Activated CD8-positive, alpha-beta T cell treated with anti-CD3 and anti-CD28 coated beads for 36 hours (primary cell): ENCODE data around the gene KRTAP12-4. TPM values are rescaled to one million over a fixed set of nuclear protein-coding genes. Genes with fewer than 3 reads are reported as not detected.
"Not testable (repeated sequence)": the region's sequence is repeated elsewhere in the genome, so short reads cannot be mapped to it uniquely, and the experiment has no call there.

Source experiments
- ATAC-seq: fragments of 200-7000 bp; cut with Tn5 transposase; one replicate; pipeline ENCODE4 v1.10.0; 2021; ENCODE audit warnings: mild to moderate bottlenecking, moderate library complexity
- CTCF ChIA-PET: fragments of 350-600 bp; sonication (Branson Sonifier 250); formaldehyde crosslinking; loops from one replicate; lab custom pipeline; 2021; ENCODE audit warnings: antibody characterized with exemption; lab: Charles Lee
- POLR2A ChIA-PET: fragments of 350-600 bp; sonication (Branson Sonifier 250); formaldehyde crosslinking; loops from one replicate; lab custom pipeline; 2021; ENCODE audit warnings: antibody characterized with exemption; lab: Charles Lee
- DNase-seq: peaks from one replicate; pipeline ENCODE4 v3.0.0-alpha.2; 2020
- H3K27ac Mint-ChIP-seq: one replicate; pipeline ENCODE4 v1.8.0; 2021; ENCODE audit warnings: mild to moderate bottlenecking, mixed read lengths
- H3K27me3 Mint-ChIP-seq: one replicate; pipeline ENCODE4 v1.8.0; 2021; ENCODE audit warnings: mixed read lengths
- H3K36me3 Mint-ChIP-seq: one replicate; pipeline ENCODE4 v1.8.0; 2021; ENCODE audit warnings: low read depth, mixed read lengths
- H3K4me1 Mint-ChIP-seq: one replicate; pipeline ENCODE4 v1.8.0; 2021; ENCODE audit warnings: low read depth, mixed read lengths
- H3K4me3 Mint-ChIP-seq: one replicate; pipeline ENCODE4 v1.8.0; 2021; ENCODE audit warnings: mild to moderate bottlenecking, moderate library complexity, mixed read lengths
- H3K9me3 Mint-ChIP-seq: one replicate; pipeline ENCODE4 v1.8.0; 2021; ENCODE audit warnings: mixed read lengths
- intact Hi-C: fragments of 100-400 bp; cut with micrococcal nuclease; formaldehyde crosslinking; loops from one replicate; pipeline ENCODE4 v1.10.0; 2022
- total RNA-seq, 2 experiments: library from RNA; stranded (reverse); gene quantifications; one replicate each; pipeline ENCODE4 v1.2.3, GENCODE V29; 2021
- TF ChIP-seq, protein P1 (sequence below): fragments of 200-600 bp; IDR thresholded peaks from one replicate; pipeline ENCODE4 v1.8.0; 2022; ENCODE audit warnings: antibody characterized with exemption, mild to moderate bottlenecking

The KRTAP12-4 gene
- total RNA-seq, 2 experiments from 2014 or later: not detected

DNA sequence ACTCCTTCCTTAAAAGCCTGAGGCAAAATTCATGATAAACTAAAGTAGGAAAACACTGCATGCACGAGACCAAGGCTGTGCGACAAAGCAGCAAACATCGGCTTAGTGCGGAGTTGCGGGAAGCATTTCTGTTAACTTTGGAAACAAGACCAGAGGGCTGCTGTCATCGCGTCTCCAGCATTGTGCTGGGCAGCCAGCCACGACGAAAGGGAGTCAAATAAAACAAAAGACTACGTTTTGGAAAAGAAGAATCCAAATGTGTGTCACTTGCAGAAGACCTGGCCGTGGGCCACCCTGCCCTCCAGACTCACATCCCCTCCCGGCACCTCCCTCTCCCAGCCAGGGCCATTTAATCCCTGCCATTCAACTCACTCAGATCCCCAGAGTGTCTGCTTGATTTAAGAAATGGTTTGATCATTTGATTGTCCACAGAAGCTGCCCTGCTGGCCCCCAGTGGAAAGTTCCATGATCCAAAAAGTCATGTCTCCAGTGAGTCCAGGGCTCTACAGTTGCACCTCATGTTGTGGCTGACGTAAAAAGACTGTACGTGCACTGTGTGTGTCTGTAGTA is 10.6 kb downstream of the KRTAP12-4 start:
- H3K27me3 Mint-ChIP-seq: no peaks in the 10 kb centered on the region
- H3K36me3 Mint-ChIP-seq: no peaks in the 10 kb centered on the region

DNA sequence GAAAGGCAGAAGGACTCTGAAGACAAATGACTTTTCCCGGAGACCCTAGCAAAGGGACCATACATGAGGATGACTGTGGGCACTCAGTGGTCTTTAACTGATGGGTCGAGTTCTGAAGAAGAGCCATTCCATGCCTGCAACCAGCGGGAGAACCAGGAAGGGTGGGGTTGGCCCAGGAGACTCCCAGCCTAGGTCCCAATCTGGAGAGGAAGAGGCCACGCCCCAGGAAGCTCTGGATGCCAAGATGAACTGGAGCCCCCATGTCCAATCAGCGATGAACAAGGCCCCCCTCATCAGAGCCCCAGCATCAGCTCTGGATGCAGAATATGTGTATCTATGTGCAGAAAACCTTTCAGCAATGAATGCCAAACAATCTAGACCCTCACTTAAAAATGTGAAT is 13.7 kb downstream of the KRTAP12-4 start:
- TF ChIP-seq, protein P1, sequence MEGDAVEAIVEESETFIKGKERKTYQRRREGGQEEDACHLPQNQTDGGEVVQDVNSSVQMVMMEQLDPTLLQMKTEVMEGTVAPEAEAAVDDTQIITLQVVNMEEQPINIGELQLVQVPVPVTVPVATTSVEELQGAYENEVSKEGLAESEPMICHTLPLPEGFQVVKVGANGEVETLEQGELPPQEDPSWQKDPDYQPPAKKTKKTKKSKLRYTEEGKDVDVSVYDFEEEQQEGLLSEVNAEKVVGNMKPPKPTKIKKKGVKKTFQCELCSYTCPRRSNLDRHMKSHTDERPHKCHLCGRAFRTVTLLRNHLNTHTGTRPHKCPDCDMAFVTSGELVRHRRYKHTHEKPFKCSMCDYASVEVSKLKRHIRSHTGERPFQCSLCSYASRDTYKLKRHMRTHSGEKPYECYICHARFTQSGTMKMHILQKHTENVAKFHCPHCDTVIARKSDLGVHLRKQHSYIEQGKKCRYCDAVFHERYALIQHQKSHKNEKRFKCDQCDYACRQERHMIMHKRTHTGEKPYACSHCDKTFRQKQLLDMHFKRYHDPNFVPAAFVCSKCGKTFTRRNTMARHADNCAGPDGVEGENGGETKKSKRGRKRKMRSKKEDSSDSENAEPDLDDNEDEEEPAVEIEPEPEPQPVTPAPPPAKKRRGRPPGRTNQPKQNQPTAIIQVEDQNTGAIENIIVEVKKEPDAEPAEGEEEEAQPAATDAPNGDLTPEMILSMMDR: no peak
- no peak for DNase-seq
- no peak for ATAC-seq
- ChIA-PET POLR2A (no interaction called here), CTCF (no interaction called here)
- Mint-ChIP-seq H3K27me3 (no peaks in the 10 kb centered on the region), H3K4me3 (no peak overlapping the region), H3K36me3 (no peaks in the 10 kb centered on the region), H3K9me3 (peaks cover 34% of the 10 kb centered on the region), H3K27ac (no peak overlapping the region), H3K4me1 (no peaks in the 10 kb centered on the region)
- intact Hi-C loops: no loop called here

More for the DNA sequence above, 10.6 kb downstream of the KRTAP12-4 start:
- Mint-ChIP-seq H3K9me3 (peaks cover 34% of the 10 kb centered on the region), H3K4me3 (no peak overlapping the region), H3K27ac (no peak overlapping the region), H3K4me1 (peaks cover 6% of the 10 kb centered on the region)
- TF ChIP-seq, protein P1: no peak
- intact Hi-C loops: no loop called here
- DNase-seq (no peak), ATAC-seq (no peak)
- ChIA-PET POLR2A (no interaction called here), CTCF (no interaction called here)

DNA sequence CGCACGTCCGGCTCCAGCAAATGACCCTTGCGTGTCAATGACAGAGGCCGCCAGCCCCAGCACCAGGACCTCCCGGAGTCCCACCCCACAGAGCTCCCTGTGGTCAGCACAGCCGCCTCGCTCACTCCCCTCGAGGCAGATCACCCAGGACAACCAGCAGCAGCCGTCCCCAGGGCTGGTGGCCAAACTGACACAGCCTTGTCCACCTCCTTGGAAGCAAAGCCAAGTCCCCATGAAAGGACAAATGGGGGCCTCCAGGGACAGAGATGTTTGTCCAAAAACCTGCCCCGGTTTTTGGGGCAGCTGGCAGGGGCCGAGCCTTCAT is 15.2 kb downstream of the KRTAP12-4 start:
- H3K27me3 Mint-ChIP-seq: no peaks in the 10 kb centered on the region
- CTCF ChIA-PET: no interaction called here
- DNase-seq (no peak), ATAC-seq (no peak)
- intact Hi-C loops: no loop called here
- no peak overlapping the region for H3K4me3 Mint-ChIP-seq
- TF ChIP-seq, protein P1: no peak
- peaks cover 24% of the 10 kb centered on the region for H3K9me3 Mint-ChIP-seq
- H3K4me1 Mint-ChIP-seq: no peaks in the 10 kb centered on the region
- H3K36me3 Mint-ChIP-seq: no peaks in the 10 kb centered on the region
- H3K27ac Mint-ChIP-seq: no peak overlapping the region
- POLR2A ChIA-PET: no interaction called here

DNA sequence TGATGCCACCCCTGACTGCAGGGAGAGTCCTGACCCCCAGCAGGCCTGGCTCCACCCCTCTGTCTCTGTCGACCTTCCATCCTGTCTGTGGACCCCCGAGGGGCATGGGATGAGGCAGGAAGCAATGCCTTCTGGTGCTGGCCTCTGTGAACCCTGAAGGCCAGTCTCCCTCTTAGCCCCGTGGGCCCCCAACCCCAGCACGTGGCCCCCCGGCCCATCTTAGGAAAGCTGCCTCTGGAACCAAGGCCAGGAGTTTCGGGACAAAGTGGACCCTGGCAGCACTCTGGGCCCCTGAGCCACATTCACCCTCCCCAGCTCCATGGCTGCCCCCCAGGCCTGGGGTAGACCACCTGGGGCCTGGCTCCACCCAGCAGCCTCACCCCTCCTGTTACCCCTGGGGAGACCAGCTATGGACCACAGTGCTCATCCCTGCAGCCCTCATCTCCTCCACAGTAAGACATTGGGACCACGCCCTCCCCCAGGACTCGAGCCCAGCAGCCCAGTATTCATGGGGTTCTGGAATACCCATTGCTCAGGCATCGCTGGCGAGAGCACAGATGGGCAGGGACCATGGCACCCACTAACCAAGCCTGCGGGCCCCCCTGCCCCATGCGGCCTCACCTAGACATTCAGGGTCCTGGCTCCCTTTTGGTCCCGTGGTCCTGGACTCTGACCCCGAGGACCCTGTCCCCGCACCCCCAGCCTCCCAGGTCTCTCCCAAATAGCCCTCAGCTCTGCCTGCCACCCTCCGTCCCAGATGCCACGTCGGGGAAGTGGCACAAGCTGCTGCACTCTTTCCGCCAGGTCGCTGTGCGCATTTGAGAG is 15.7 kb downstream of the KRTAP12-4 start:
- H3K4me3 Mint-ChIP-seq, ATAC-seq, DNase-seq, intact Hi-C loops, H3K27ac Mint-ChIP-seq, H3K36me3 Mint-ChIP-seq, CTCF ChIA-PET, H3K4me1 Mint-ChIP-seq, POLR2A ChIA-PET, H3K27me3 Mint-ChIP-seq: not testable (repeated sequence)
- peaks cover 20% of the 10 kb centered on the region for H3K9me3 Mint-ChIP-seq

DNA sequence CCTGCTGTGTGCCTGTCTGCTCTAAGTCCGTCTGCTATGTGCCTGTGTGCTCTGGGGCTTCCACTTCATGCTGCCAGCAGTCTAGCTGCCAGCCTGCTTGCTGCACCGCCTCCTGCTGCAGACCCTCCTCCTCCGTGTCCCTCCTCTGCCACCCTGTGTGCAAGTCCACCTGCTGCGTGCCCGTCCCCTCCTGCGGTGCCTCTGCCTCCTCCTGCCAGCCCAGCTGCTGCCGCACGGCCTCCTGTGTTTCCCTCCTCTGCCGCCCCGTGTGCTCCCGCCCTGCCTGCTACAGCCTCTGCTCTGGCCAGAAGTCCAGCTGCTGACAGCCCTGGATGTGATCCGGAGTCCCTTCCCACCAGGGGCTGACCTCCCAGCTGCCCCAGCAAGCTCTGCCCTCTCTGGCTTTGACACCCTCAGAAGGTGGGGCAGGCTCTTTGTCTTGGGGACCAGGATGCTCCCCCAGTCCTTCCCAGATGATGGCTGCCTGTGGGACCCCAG is 16.6 kb downstream of the KRTAP12-4 start:
- ATAC-seq, H3K4me1 Mint-ChIP-seq, DNase-seq, H3K27ac Mint-ChIP-seq, H3K4me3 Mint-ChIP-seq, POLR2A ChIA-PET, CTCF ChIA-PET, H3K27me3 Mint-ChIP-seq, H3K36me3 Mint-ChIP-seq, intact Hi-C loops: not testable (repeated sequence)
- peaks cover 20% of the 10 kb centered on the region for H3K9me3 Mint-ChIP-seq
